ENCODE data around the gene HPDL.

The HPDL gene

GRCh38 chr1:45334308-45335245 lies 7.9 kb downstream of the HPDL start:
- DNase-seq (ENCODE audit: low read depth) = no peak
- TF ChIP-seq, protein P1, sequence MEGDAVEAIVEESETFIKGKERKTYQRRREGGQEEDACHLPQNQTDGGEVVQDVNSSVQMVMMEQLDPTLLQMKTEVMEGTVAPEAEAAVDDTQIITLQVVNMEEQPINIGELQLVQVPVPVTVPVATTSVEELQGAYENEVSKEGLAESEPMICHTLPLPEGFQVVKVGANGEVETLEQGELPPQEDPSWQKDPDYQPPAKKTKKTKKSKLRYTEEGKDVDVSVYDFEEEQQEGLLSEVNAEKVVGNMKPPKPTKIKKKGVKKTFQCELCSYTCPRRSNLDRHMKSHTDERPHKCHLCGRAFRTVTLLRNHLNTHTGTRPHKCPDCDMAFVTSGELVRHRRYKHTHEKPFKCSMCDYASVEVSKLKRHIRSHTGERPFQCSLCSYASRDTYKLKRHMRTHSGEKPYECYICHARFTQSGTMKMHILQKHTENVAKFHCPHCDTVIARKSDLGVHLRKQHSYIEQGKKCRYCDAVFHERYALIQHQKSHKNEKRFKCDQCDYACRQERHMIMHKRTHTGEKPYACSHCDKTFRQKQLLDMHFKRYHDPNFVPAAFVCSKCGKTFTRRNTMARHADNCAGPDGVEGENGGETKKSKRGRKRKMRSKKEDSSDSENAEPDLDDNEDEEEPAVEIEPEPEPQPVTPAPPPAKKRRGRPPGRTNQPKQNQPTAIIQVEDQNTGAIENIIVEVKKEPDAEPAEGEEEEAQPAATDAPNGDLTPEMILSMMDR (conservative IDR thresholded peaks at IDR 0.05; ENCODE audit: low read depth, low read length) = no peak
- H3K4me3 ChIP-seq (ENCODE audit: low read length) = no peak overlapping the region

- H3K4me3 ChIP-seq (ENCODE audit: low read length) = no peak overlapping the region
- no peak for DNase-seq (ENCODE audit: low read depth)
- TF ChIP-seq, protein P1 (conservative IDR thresholded peaks at IDR 0.05; ENCODE audit: low read depth, low read length) = no peak
Measured at GRCh38 chr1:45335855-45336324, 9.2 kb downstream of the HPDL start.

GRCh38 chr1:45337630-45338325 lies 11.1 kb downstream of the HPDL start:
- TF ChIP-seq, protein P1 (conservative IDR thresholded peaks at IDR 0.05; ENCODE audit: low read depth, low read length) = no peak
- no peak for DNase-seq (ENCODE audit: low read depth)
- no peak overlapping the region for H3K4me3 ChIP-seq (ENCODE audit: low read length)

DNA sequence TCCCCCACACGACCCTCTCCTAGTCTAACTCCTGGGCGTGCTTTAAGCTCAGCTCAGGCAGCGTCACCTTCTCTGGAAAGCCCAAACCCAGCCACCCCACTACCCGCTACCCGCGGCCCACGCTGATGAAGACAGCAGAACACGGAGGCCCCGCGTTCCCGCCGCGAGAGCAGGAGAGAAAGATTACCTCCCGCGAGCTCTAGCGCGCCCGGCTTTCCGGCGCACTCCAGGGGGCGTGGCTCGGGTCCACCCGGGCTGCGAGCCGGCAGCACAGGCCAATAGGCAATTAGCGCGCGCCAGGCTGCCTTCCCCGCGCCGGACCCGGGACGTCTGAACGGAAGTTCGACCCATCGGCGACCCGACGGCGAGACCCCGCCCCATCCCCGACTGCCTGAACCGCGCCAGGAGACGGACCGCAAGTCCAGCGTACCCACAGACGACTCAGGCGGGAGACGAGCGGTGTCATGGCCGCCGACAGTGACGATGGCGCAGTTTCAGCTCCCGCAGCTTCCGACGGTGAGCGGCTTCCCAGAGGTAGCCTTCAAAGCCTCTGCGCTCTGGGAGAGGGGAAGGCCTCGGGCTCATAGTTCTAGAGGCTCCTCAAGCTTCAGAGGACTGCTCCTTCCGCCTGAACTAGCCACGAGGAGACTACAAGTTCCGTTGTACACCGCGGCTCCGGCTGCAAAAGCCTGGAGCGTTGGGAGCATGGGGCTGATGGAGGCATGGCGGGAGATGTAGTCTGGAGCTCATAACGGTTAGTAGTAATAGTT lies 13.3 kb downstream of the HPDL start, which contains the start of the genes MUTYH and TOE1:
Gene MUTYH, minus strand, starts transcription at position 652 of the 770 bp plus-strand sequence. CDS start 5,935 bp downstream, outside the sequence.
Gene TOE1, plus strand, starts transcription at position 382 of the 770 bp plus-strand sequence. Its CDS starts 83 bp downstream, at position 465.
- peak; percentile 64 for DNase-seq (ENCODE audit: low read depth)
- TF ChIP-seq, protein P1 (conservative IDR thresholded peaks at IDR 0.05; ENCODE audit: low read depth, low read length) = no peak
- H3K4me3 ChIP-seq (ENCODE audit: low read length) = peak within 1 kb of the TSS; percentile 95

DNA sequence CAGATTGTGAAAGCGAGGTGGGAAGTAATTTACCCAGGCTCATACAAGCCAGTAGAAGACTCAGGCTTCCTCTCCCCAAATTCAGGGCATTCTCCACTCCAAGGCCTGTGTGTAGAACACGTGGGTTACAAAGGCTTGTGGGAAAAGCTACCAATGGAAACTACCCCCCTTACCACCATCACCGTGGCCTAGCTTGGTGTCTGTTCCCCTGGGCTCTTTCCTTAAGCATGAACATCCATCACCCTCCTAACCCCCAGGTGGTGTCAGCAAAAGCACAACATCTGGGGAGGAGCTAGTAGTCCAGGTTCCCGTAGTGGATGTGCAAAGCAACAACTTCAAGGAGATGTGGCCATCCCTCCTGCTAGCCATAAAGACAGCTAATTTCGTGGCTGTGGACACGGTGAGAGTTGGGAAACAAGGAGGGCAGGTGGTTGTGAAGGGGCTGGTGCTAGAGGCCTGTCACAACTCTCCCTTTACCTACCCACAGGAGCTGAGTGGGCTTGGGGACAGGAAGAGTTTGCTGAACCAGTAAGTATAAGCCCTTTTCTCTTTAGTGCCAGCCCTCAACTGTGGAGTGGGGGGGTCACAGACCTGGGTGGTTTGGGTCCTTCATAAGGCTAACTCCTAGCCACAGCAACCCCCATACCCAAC lies 14.2 kb downstream of the HPDL start:
- DNase-seq (ENCODE audit: low read depth) = no peak
- TF ChIP-seq, protein P1 (conservative IDR thresholded peaks at IDR 0.05; ENCODE audit: low read depth, low read length) = no peak
- H3K4me3 ChIP-seq (ENCODE audit: low read length) = peak overlapping the region; percentile 95

DNA sequence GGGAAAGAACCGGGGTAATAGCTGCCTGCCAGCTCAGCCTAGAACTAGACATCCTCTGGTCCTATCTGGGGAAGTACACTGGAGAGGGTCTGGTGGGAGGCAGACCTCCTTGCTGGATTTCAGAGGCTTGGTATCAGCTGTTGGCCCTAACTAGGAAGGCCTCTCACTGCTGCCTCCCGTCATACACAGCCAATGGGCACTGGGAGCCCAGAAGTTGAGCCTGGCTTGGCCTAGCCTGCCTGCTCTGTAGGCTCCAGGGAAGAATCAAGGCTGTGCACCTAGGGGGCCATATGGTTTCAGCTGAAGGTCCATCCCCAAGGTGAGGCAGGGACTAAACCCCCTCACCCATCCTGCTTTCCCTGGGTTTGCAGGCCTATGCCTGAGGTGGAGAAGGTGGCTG lies 17.8 kb downstream of the HPDL start:
- TF ChIP-seq, protein P1 (conservative IDR thresholded peaks at IDR 0.05; ENCODE audit: low read depth, low read length) = no peak
- no peak overlapping the region for H3K4me3 ChIP-seq (ENCODE audit: low read length)
- no peak for DNase-seq (ENCODE audit: low read depth)
